NCI-H82 treated with DMSO at 0.1 percent for 48 hours (cell line): ENCODE results near the gene KDM2B.
A peak's percentile ranks its signal among the peaks of the same experiment; 100 is the strongest.

Source experiments
- DNase-seq: peaks from one replicate; lab custom pipeline; 2025; ENCODE audit not compliant: unreplicated experiment; lab: John Stamatoyannopoulos, UW

The KDM2B gene

DNA sequence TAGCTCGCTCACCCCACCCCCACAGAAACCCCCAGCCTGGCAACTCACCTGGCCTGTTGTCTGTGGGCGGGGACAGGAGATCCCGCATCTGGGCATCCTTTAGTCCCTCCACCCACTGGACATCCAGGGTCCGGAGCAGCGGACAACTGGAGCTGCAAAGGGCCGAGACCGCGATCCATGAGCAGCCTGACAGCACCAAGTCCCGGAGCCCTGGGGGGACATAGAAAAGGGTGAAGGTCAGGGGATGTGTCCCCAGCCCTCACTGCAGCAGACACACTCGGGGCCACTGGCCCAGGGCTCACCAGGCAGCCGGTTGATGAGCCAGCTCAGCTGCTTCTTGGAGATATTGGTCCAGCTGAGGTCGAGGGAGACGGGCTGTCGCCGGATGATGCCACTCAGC is 140.1 kb downstream of the KDM2B start:
- DNase-seq = no peak

GRCh38 chr12:121439715-121440114 is 141.1 kb downstream of the KDM2B start:
- no peak for DNase-seq

DNA sequence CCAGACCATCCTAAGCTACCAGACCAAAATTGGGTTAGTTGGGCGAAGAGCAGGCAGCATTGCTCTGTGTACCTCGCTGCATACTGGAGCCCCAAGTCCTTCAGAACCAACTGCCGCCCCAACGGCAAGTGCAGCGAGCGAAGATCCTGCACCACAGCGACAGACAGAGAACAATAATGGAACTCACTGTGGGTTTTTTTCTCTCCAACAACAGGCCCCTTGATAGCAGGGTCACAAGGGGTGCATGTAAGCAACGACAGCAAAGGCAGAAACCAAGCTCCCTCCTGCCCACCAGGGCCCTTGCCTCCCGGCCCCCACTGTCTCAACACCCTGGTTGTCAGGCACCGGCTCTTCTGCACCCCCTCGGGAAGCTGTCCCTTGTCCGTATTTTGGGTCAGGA is 141.9 kb downstream of the KDM2B start:
- no peak for DNase-seq

GRCh38 chr12:121436706-121437105 is 144.1 kb downstream of the KDM2B start:
- no peak for DNase-seq

GRCh38 chr12:121432740-121433480 is 147.9 kb downstream of the KDM2B start:
- DNase-seq = no peak

GRCh38 chr12:121430833-121431415 is 149.9 kb downstream of the KDM2B start:
- no peak for DNase-seq

DNA sequence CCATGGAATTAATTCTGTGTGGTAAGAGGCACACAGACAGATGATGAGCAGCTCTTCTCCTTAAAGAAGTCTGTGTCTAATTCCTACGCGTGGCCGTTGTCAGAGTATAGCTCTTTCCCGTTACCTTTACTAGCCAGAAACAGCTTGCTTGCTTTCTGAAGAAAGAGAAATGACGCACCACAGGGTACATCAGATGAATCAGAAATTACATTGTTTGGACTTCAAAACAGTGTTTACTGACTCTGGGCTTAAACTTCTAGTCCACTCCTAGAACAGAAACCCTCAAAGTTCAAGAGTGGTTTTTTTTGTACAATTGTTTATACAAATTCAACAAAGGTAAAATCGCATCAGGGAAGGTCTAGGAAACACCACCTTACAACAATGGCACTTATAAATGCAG is 151.9 kb downstream of the KDM2B start:
- DNase-seq = no peak

GRCh38 chr12:121427556-121428050 is 153.2 kb downstream of the KDM2B start:
- no peak for DNase-seq

GRCh38 chr12:121424624-121424975 is 156.2 kb downstream of the KDM2B start:
- no peak for DNase-seq

- no peak for DNase-seq
These were observed 156.9 kb downstream of the KDM2B start for GRCh38 chr12:121423682-121424623.

DNA sequence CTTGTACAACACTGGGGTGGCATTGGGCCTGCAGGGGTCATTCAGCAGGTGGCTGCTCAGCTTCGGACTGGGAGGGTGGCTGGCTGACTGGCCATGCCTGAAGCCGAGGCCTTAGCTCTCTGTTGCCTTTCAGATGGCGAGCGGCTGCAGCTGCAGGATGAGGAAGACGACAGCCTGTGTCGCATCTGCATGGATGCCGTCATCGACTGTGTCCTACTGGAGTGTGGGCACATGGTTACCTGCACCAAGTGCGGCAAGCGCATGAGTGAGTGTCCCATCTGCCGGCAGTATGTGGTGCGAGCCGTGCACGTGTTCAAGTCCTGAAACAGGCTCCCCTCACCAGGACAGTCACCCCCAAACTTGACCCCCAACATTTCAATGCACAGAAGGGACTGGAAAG is 157.6 kb downstream of the KDM2B start:
- DNase-seq = no peak

GRCh38 chr12:121420109-121420508 is 160.7 kb downstream of the KDM2B start:
- DNase-seq = no peak

- DNase-seq = no peak
These were observed 163.0 kb downstream of the KDM2B start for GRCh38 chr12:121417847-121418246.

GRCh38 chr12:121413917-121414316 is 166.9 kb downstream of the KDM2B start:
- DNase-seq = no peak

- no peak for DNase-seq
These were observed 175.6 kb downstream of the KDM2B start for GRCh38 chr12:121405211-121405610.

- DNase-seq = peak; percentile 32
These were observed 176.1 kb downstream of the KDM2B start for GRCh38 chr12:121404734-121405133.

- DNase-seq = no peak
These were observed 177.1 kb downstream of the KDM2B start for GRCh38 chr12:121403721-121404120.

DNA sequence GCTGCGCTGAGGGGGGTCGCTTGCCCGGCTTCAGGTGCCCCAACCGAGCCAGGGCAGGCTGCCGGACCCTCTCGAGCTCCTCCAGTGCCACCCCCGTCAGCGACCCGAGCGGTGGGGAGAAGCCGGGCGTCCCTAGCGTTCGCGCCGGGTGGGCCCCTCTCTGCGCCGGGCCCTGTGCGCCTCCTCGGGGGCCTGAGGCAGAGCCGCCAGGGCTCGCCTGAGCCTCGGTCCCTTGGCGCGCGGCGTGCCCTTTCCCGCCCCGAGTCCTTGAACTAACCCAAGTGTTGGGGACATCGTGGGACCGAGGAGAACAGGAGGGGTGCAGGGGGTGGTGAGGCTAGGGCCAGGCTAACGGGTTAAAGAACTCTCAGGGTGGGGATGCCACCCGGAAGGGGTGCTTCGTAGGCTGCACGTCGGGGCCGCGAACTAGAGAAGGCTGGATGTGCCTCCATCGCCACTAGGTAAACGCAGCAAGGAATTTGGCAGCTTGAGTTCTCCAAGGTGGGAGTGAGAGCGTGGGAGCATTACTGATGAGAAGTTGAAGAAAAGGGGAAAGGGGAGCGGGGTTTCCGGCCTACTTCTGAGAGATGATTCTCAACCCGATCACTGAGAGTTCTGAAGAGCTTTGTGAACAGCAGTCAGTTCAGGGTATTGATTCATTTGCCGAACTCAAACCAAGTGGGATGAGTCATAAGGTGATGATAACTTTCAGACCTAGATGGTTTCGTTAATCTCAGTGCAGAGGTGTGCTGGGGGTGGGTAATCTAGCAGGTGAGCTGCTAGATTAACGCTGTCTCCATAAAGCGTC is 180.3 kb downstream of the KDM2B start:
- no peak for DNase-seq

GRCh38 chr12:121399391-121400331 is 181.2 kb downstream of the KDM2B start, which contains the start of gene RNF34:
RNF34 (plus strand) TSS chr12:121400118; CDS start chr12:121400213, 95 bp downstream.
- peak; percentile 91 for DNase-seq

DNA sequence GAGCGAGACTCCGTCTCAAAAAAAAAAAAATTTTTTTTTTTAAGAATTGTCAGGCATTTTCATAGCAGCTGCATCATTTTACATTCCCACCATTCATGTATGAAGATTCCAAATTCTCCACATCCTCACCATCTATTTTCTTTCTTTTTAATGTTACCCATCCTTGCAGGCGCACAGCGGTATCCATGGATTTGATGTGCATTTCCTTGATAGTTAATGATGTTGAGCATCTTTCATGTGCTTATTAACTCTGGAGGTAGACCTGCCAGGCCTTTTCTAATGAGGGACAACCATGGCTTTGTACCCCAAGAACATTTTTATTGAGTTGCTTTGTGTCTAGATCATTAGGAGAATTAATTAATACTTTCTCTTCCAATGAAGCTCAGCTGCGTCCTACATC is 182.5 kb downstream of the KDM2B start:
- no peak for DNase-seq
